ENCODE results near the gene BAHCC1. TPM values are rescaled to one million over a fixed set of nuclear protein-coding genes. Genes with fewer than 3 reads are reported as not detected.

Gene BAHCC1
- total and polyA plus RNA-seq, 9 of the 15 experiments (the other 6 are each of a cell fraction or from before 2014, with no cell fraction given), result 0.14 to 26.9 (median 5.0) TPM

DNA sequence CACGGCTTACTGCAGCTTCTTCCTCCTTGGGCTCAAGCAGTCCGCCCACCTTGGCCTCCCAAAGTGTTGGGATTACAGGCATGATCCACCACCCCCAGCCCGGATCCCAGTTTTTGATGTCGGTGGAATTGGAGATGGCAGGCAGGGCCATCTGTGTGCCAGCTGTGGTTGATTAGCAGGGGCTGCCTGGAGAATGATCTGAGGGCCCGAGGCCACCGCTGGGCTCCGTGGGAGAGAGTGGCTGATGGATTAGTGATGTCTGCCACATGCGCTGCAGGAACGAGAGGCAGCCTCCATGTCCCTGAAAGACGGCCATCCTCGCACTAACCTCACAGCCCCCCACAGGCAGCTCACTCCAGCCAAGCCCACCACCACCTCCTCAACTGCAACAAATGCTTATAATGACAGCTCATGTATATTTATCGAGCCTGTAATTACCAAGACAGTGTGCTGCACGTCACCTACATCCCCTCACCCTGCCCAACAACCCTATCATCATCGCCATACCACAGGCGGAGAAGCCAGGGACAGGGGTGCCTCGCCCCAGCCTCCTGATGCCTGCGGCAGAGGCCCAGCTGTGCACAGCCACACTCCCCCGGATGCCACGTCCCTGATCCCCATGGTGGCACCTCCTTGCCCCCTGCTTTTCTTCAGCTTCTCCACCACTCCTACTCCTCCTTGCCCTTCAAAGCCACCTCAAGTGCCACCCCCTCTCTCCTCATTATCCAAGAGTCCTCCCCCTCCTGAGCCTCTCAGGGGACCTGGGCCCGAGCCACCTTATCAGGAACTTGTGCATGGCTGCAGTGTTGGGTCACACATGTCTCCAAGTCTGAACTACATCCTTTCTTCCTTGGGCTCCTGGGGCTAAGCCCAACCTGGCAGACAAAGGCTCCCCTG is 84.2 kb downstream of the BAHCC1 start:
- CTCF ChIA-PET (ENCODE audit: low intra/inter-chr PET ratio), result no interaction called here
- H2AFZ ChIP-seq (ENCODE audit: low read depth, low read length), result peak overlapping the region; percentile 72
- H4K20me1 ChIP-seq (replicated peaks; ENCODE audit: control insufficient read depth, insufficient read depth, low read length), result no peaks in the 10 kb centered on the region
- WGBS (ENCODE audit: insufficient coverage, low coverage, missing lambda C conversion rate), result 69% methylated on average over 17 of the region's 20 CpGs
- H3K4me3 ChIP-seq, result no peak overlapping the region
- H3K9me3 ChIP-seq (replicated peaks; ENCODE audit: control insufficient read depth, insufficient read depth, low read depth, low read length), result no peaks in the 10 kb centered on the region
- H3K4me1 ChIP-seq (replicated peaks in 1 of 2; ENCODE audit: control insufficient read depth in 2 of 2, insufficient read depth in 2 of 2, low read length in 2 of 2), result peaks cover 23 to 71% of the 10 kb centered on the region in 2 experiments
- H3K27me3 ChIP-seq (ENCODE audit: control insufficient read depth in 2 of 2, insufficient read depth in 2 of 2, low read length in 2 of 2), result no peaks in the 10 kb centered on the region
- H3K27ac ChIP-seq (ENCODE audit: extremely low read depth, low read depth, low read length), result no peak overlapping the region
- BruUV-seq (replicated peaks), result no TSS peak
- TF ChIP-seq, protein P1, sequence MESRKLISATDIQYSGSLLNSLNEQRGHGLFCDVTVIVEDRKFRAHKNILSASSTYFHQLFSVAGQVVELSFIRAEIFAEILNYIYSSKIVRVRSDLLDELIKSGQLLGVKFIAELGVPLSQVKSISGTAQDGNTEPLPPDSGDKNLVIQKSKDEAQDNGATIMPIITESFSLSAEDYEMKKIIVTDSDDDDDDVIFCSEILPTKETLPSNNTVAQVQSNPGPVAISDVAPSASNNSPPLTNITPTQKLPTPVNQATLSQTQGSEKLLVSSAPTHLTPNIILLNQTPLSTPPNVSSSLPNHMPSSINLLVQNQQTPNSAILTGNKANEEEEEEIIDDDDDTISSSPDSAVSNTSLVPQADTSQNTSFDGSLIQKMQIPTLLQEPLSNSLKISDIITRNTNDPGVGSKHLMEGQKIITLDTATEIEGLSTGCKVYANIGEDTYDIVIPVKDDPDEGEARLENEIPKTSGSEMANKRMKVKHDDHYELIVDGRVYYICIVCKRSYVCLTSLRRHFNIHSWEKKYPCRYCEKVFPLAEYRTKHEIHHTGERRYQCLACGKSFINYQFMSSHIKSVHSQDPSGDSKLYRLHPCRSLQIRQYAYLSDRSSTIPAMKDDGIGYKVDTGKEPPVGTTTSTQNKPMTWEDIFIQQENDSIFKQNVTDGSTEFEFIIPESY (CRISPR knock-in tag; IDR thresholded peaks at IDR 0.05), result peak; percentile 12; the same call in 1 of the 2 replicates
- TF ChIP-seq TAF7 (tag; IDR thresholded peaks at IDR 0.05), result no peak
- 0 out of 2 replicates have a peak, but pooled peaks have one; percentile 30 for TF ChIP-seq SP1 (CRISPR knock-in tag; IDR thresholded peaks at IDR 0.05)
- no peak for TF ChIP-seq ZNF695 (CRISPR knock-in tag; IDR thresholded peaks at IDR 0.05)
- no peak for TF ChIP-seq RBM34 (IDR thresholded peaks at IDR 0.05; ENCODE audit: borderline replicate concordance, insufficient read depth, low read length)
- TF ChIP-seq NFIC (IDR thresholded peaks at IDR 0.05), result 0 out of 2 replicates have a peak, but pooled peaks have one; percentile 10
- TF ChIP-seq, protein P2, sequence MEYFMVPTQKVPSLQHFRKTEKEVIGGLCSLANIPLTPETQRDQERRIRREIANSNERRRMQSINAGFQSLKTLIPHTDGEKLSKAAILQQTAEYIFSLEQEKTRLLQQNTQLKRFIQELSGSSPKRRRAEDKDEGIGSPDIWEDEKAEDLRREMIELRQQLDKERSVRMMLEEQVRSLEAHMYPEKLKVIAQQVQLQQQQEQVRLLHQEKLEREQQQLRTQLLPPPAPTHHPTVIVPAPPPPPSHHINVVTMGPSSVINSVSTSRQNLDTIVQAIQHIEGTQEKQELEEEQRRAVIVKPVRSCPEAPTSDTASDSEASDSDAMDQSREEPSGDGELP (CRISPR knock-in tag; IDR thresholded peaks at IDR 0.05; ENCODE audit: borderline replicate concordance), result peak; percentile 39; the same call in 1 of the 2 replicates
- 0 out of 2 replicates have a peak, but pooled peaks have one; percentile 11 for TF ChIP-seq DPF2 (IDR thresholded peaks at IDR 0.05)
- TF ChIP-seq, protein P3, sequence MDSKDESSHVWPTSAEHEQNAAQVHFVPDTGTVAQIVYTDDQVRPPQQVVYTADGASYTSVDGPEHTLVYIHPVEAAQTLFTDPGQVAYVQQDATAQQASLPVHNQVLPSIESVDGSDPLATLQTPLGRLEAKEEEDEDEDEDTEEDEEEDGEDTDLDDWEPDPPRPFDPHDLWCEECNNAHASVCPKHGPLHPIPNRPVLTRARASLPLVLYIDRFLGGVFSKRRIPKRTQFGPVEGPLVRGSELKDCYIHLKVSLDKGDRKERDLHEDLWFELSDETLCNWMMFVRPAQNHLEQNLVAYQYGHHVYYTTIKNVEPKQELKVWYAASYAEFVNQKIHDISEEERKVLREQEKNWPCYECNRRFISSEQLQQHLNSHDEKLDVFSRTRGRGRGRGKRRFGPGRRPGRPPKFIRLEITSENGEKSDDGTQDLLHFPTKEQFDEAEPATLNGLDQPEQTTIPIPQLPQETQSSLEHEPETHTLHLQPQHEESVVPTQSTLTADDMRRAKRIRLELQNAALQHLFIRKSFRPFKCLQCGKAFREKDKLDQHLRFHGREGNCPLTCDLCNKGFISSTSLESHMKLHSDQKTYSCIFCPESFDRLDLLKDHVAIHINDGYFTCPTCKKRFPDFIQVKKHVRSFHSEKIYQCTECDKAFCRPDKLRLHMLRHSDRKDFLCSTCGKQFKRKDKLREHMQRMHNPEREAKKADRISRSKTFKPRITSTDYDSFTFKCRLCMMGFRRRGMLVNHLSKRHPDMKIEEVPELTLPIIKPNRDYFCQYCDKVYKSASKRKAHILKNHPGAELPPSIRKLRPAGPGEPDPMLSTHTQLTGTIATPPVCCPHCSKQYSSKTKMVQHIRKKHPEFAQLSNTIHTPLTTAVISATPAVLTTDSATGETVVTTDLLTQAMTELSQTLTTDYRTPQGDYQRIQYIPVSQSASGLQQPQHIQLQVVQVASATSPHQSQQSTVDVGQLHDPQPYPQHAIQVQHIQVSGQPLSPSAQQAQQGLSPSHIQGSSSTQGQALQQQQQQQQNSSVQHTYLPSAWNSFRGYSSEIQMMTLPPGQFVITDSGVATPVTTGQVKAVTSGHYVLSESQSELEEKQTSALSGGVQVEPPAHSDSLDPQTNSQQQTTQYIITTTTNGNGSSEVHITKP (IDR thresholded peaks at IDR 0.05; ENCODE audit: partially characterized antibody), result peak; percentile 73
- TF ChIP-seq, protein P4, sequence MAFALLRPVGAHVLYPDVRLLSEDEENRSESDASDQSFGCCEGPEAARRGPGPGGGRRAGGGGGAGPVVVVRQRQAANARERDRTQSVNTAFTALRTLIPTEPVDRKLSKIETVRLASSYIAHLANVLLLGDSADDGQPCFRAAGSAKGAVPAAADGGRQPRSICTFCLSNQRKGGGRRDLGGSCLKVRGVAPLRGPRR (CRISPR knock-in tag; IDR thresholded peaks at IDR 0.05), result no peak
- no peak for TF ChIP-seq ZNF143 (CRISPR knock-in tag; IDR thresholded peaks at IDR 0.05)
- no peaks in the 10 kb centered on the region for H3K36me3 ChIP-seq (ENCODE audit: control insufficient read depth, insufficient read depth, low read length)
- in situ Hi-C loops (cut with MboI), result loop anchor here (5.0 kb wide), 2 partner anchors 87 to 232 kb away; no protein-coding TSS in a partner anchor
- no peak for ATAC-seq
- intact Hi-C loops (cut with micrococcal nuclease), result loop anchor here (5.0 to 10.0 kb wide), 3 partner anchors 43 to 185 kb away; partner anchors contain the start of gene SLC38A10
- H3K9ac ChIP-seq (ENCODE audit: insufficient read depth in 1 of 2, low read depth in 2 of 2, low read length in 2 of 2), result peak overlapping the region; percentile 14 to 19; a peak in 2 of 4 replicates
- POLR2A ChIA-PET, result interaction anchor here (0.8 to 1.2 kb wide), 3 partner anchors 22 to 75 kb away, joined by 3 to 4 read pairs (median 4); partner anchors contain the start of gene ACTG1
- FAIRE-seq, result no peak
- H3K4me2 ChIP-seq (ENCODE audit: insufficient read depth, low read length), result peak overlapping the region; percentile 68
- DNase-seq (ENCODE audit: extremely low read depth in 1 of 4, low spot score in 3 of 4), result peak in 1 of 4 experiments; percentile 56
- no peaks in the 10 kb centered on the region for H3K9me1 ChIP-seq (ENCODE audit: control insufficient read depth, insufficient read depth, low read length)
- no peaks in the 10 kb centered on the region; the same call in 2 of the 3 replicates for H3K79me2 ChIP-seq (ENCODE audit: control insufficient read depth, insufficient read depth, low read length)
